ENCODE results near the gene CRYGN.

CRYGN gene

GRCh38 chr7:151462306-151462779 lies 22.4 kb upstream of the CRYGN start:
- Histone ChIP-seq H4K20me1 (ENCODE audit: insufficient read depth, low read length, poor library complexity, severe bottlenecking) (no peaks in the 10 kb centered on the region), H3K79me2 (ENCODE audit: insufficient read depth, low read length) (no peaks in the 10 kb centered on the region), H3K4me3 (ENCODE audit: low read length, poor library complexity, severe bottlenecking) (no peak overlapping the region), H3K4me1 (ENCODE audit: insufficient read depth, low read length, poor library complexity, severe bottlenecking) (no peaks in the 10 kb centered on the region), H3F3A (ENCODE audit: low read depth) (no peaks in the 10 kb centered on the region), H3K4me2 (ENCODE audit: low read depth, low read length, poor library complexity, severe bottlenecking) (no peak overlapping the region), H3K27me3 (ENCODE audit: insufficient read depth, low read length, poor library complexity, severe bottlenecking) (no peaks in the 10 kb centered on the region), H3K9me2 (replicated peaks; ENCODE audit: low read depth, low read length) (no peaks in the 10 kb centered on the region), H3K36me3 (ENCODE audit: insufficient read depth, low read length) (peaks cover 46% of the 10 kb centered on the region; the same call in 1 of the 2 replicates), H3K9ac (ENCODE audit: low read depth, low read length, poor library complexity, severe bottlenecking) (no peak overlapping the region), H3K9me3 (ENCODE audit: insufficient read depth, low read depth, low read length) (peaks cover 8% of the 10 kb centered on the region; the same call in 1 of the 2 replicates), H2AFZ (ENCODE audit: low read length) (no peak overlapping the region)
- TF ChIP-seq EZH2phosphoT487 (IDR thresholded peaks at IDR 0.05; ENCODE audit: borderline replicate concordance), result no peak
- TF ChIP-seq CTCF (conservative IDR thresholded peaks at IDR 0.05; ENCODE audit: low read length), result no peak

- TF ChIP-seq CTCF (conservative IDR thresholded peaks at IDR 0.05; ENCODE audit: low read length), result no peak
- no peak for TF ChIP-seq EZH2phosphoT487 (IDR thresholded peaks at IDR 0.05; ENCODE audit: borderline replicate concordance)
- H3K4me3 ChIP-seq (ENCODE audit: low read length, poor library complexity, severe bottlenecking), result no peak overlapping the region
These were observed 21.9 kb upstream of the CRYGN start for GRCh38 chr7:151461942-151462230.

GRCh38 chr7:151461096-151461941 lies 21.4 kb upstream of the CRYGN start:
- peaks cover 38% of the 10 kb centered on the region; the same call in 1 of the 2 replicates for H3K36me3 ChIP-seq (ENCODE audit: insufficient read depth, low read length)
- no peaks in the 10 kb centered on the region for H3K9me2 ChIP-seq (replicated peaks; ENCODE audit: low read depth, low read length)
- no peaks in the 10 kb centered on the region for H4K20me1 ChIP-seq (ENCODE audit: insufficient read depth, low read length, poor library complexity, severe bottlenecking)
- H3K4me2 ChIP-seq (ENCODE audit: low read depth, low read length, poor library complexity, severe bottlenecking), result no peak overlapping the region
- H3K9ac ChIP-seq (ENCODE audit: low read depth, low read length, poor library complexity, severe bottlenecking), result no peak overlapping the region
- peaks cover 8% of the 10 kb centered on the region; the same call in 1 of the 2 replicates for H3K9me3 ChIP-seq (ENCODE audit: insufficient read depth, low read depth, low read length)
- no peak overlapping the region for H3K4me3 ChIP-seq (ENCODE audit: low read length, poor library complexity, severe bottlenecking)
- no peak for TF ChIP-seq CTCF (conservative IDR thresholded peaks at IDR 0.05; ENCODE audit: low read length)
- no peak for TF ChIP-seq EZH2phosphoT487 (IDR thresholded peaks at IDR 0.05; ENCODE audit: borderline replicate concordance)
- H3K27me3 ChIP-seq (ENCODE audit: insufficient read depth, low read length, poor library complexity, severe bottlenecking), result no peaks in the 10 kb centered on the region
- H3K4me1 ChIP-seq (ENCODE audit: insufficient read depth, low read length, poor library complexity, severe bottlenecking), result no peaks in the 10 kb centered on the region
- H2AFZ ChIP-seq (ENCODE audit: low read length), result no peak overlapping the region
- H3K79me2 ChIP-seq (ENCODE audit: insufficient read depth, low read length), result no peaks in the 10 kb centered on the region
- no peaks in the 10 kb centered on the region for H3F3A ChIP-seq (ENCODE audit: low read depth)

More at GRCh38 chr7:151461942-151462230, 21.9 kb upstream of the CRYGN start:
- peaks cover 41% of the 10 kb centered on the region; the same call in 1 of the 2 replicates for H3K36me3 ChIP-seq (ENCODE audit: insufficient read depth, low read length)
- H3K4me2 ChIP-seq (ENCODE audit: low read depth, low read length, poor library complexity, severe bottlenecking), result no peak overlapping the region
- no peak overlapping the region for H2AFZ ChIP-seq (ENCODE audit: low read length)
- no peak overlapping the region for H3K9ac ChIP-seq (ENCODE audit: low read depth, low read length, poor library complexity, severe bottlenecking)
- no peaks in the 10 kb centered on the region for H3K27me3 ChIP-seq (ENCODE audit: insufficient read depth, low read length, poor library complexity, severe bottlenecking)
- peaks cover 8% of the 10 kb centered on the region; the same call in 1 of the 2 replicates for H3K9me3 ChIP-seq (ENCODE audit: insufficient read depth, low read depth, low read length)
- no peaks in the 10 kb centered on the region for H3K79me2 ChIP-seq (ENCODE audit: insufficient read depth, low read length)
- H3K4me1 ChIP-seq (ENCODE audit: insufficient read depth, low read length, poor library complexity, severe bottlenecking), result no peaks in the 10 kb centered on the region
- no peaks in the 10 kb centered on the region for H3K9me2 ChIP-seq (replicated peaks; ENCODE audit: low read depth, low read length)
- H3F3A ChIP-seq (ENCODE audit: low read depth), result no peaks in the 10 kb centered on the region
- H4K20me1 ChIP-seq (ENCODE audit: insufficient read depth, low read length, poor library complexity, severe bottlenecking), result no peaks in the 10 kb centered on the region

Data from Loucy (cell line).